Measurements from ENCODE around the gene AP2B1.

- TF ChIP-seq, protein P1, sequence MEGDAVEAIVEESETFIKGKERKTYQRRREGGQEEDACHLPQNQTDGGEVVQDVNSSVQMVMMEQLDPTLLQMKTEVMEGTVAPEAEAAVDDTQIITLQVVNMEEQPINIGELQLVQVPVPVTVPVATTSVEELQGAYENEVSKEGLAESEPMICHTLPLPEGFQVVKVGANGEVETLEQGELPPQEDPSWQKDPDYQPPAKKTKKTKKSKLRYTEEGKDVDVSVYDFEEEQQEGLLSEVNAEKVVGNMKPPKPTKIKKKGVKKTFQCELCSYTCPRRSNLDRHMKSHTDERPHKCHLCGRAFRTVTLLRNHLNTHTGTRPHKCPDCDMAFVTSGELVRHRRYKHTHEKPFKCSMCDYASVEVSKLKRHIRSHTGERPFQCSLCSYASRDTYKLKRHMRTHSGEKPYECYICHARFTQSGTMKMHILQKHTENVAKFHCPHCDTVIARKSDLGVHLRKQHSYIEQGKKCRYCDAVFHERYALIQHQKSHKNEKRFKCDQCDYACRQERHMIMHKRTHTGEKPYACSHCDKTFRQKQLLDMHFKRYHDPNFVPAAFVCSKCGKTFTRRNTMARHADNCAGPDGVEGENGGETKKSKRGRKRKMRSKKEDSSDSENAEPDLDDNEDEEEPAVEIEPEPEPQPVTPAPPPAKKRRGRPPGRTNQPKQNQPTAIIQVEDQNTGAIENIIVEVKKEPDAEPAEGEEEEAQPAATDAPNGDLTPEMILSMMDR (IDR thresholded peaks at IDR 0.05; ENCODE audit: poor library complexity): no peak
- no peak for TF ChIP-seq EZH2 (IDR thresholded peaks at IDR 0.05; ENCODE audit: borderline replicate concordance)
Measured at GRCh38 chr17:35618628-35619027, 31.5 kb downstream of the AP2B1 start.
